HL-60/S4 treated with phorbol 12-myristate 13-acetate at 8.2 ng/mL for 4 days and 3 days (cell line): ENCODE data around the gene CEP63.
"Not testable (repeated sequence)": the region's sequence is repeated elsewhere in the genome, so short reads cannot be mapped to it uniquely, and the experiment has no call there.

Source experiments
- in situ Hi-C: fragments of 300-500 bp; cut with MboI; formaldehyde crosslinking; loops from 2 replicates; pipeline ENCODE4 v1.15.0; 2022; ENCODE audit warnings: low sequenced_read_pairs

The CEP63 gene

GRCh38 chr3:134563601-134564000 lies 77.7 kb downstream of the CEP63 start:
- in situ Hi-C loops = no loop called here

DNA sequence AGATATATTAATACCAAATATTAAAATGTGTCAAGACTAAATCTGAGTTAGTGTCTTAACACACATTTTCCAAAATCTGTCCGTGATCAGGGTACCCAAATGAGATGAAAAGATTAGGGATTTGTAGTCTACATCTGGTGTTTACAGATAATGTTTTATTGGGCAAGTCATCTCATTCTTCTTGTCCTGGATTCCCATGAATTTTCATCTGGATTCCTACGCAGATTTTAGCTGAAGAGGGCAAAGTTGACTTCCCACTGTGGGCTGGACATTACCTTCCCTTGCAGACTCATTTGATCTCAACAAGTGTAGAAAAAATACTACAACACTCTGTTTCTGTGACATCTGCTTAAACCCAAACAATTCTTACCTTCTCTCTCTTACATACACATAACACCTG lies 79.1 kb downstream of the CEP63 start:
- in situ Hi-C loops = no loop called here

DNA sequence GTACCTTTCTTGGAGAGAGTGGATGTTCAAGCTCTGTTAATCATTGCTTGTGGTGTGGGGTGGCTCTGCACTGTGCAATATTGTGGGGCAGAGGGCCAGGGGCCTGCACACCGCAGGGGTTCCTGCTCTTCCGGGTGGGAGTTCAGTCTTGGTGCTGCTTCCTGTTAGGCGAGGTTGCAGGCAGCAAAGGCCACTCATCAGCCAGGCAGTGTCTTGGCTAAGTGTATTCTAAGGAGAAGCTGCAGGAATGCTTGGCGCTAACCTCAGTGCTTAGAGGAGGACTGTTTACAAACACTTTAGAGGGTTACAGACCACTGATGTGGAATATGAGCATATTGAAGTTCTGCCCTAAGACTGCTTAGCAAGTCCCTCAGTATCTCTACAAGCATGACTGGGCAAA lies 81.7 kb downstream of the CEP63 start:
- in situ Hi-C loops = no loop called here

GRCh38 chr3:134568790-134569189 lies 82.9 kb downstream of the CEP63 start:
- in situ Hi-C loops = no loop called here

GRCh38 chr3:134569899-134570298 lies 84.0 kb downstream of the CEP63 start:
- in situ Hi-C loops = not testable (repeated sequence)

- in situ Hi-C loops = no loop called here
These were observed 90.6 kb downstream of the CEP63 start for GRCh38 chr3:134576426-134576825.

- in situ Hi-C loops = no loop called here
These were observed 91.0 kb downstream of the CEP63 start for GRCh38 chr3:134576831-134577230.

DNA sequence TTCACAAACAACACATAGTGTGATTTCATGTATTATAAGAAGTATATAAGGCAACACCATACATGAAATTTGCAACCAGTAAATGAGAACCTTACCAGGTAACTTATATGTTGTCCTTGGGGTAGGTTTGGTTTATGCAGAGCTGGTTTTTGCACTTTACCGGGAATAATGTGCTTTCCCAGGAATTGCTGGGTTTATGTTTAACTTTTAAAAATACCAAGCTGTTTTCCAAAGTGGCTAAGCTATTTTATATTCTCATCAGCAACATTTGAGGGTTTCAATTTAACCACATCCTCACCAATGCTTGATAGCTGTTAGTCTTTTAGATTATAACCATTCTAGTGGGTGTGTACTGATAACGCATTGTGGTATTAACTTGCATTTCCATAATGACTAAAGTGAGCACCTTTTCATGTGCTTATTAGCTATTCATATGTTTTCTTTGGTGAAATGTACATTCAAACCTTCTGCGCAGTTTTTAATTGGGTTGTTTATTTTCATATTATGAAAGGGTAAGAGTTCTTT lies 93.3 kb downstream of the CEP63 start:
- in situ Hi-C loops = no loop called here

DNA sequence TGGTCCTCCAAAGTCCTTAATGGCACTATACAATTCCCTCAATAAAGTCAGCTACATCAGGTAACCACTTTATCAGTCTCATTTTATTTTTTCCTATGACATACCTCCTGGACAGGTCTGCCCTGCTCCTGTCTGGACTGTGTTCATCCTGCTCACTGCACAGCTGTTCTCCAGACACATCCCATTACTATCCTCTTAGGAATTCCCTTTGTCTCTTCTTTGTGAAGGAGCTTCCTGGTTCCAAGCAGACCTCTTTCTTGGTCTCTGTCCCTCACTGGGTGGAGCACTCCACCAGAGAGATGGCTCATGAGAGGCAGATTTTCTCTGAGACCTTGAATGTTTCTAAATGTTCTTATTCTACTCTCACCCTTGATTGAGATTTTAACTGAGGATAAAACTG lies 104.9 kb downstream of the CEP63 start:
- in situ Hi-C loops = no loop called here

- in situ Hi-C loops = no loop called here
These were observed 106.9 kb downstream of the CEP63 start for GRCh38 chr3:134592806-134593205.

DNA sequence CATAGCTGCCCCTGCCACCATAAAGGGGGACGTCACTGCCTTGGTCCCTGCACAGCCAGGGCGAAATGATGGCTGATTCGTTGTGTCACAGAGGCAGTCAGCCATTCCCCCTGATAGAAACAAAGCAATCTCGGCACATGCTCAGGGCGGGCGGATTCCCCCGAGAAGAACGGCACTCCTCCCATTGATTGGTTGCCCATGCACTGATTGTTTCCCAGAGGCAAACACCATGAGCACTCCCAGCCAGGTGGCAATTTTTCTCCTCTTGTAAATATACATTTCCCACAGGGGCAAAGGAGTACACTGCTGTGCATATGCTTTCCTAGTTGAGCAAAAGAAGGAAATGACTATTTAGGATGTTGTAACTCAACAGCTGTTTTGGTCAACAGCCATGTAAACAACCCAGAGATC lies 108.5 kb downstream of the CEP63 start:
- in situ Hi-C loops = no loop called here

- in situ Hi-C loops = not testable (repeated sequence)
These were observed 109.1 kb downstream of the CEP63 start for GRCh38 chr3:134594986-134595385.

DNA sequence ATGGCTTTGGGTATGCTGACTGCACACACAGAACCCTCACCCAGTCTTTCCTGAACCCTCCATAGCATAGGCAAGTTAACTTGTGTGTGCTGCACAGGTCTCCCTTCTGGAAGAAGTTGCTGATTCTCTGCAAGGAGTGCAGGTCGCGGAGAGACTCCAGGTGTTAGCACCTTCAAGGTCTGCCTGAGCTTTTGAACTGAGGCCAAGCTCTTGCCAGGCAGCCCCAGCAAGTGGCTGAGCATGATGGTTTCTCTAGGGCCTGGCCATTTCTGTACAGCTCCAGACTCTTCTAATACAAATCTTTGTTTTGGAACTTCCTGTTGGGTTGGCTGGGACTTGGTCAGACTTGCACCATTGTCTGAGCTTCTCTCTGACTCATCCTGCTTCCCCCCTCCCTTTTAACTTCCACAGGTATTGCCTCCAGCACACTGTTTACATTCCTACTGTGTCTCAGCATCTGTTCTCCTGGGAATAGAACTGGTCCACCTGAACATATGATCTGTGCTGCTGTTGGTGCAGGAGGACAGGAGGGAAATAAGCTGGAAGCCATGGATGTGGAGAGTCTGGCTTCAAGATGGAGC lies 111.6 kb downstream of the CEP63 start:
- in situ Hi-C loops = no loop called here

DNA sequence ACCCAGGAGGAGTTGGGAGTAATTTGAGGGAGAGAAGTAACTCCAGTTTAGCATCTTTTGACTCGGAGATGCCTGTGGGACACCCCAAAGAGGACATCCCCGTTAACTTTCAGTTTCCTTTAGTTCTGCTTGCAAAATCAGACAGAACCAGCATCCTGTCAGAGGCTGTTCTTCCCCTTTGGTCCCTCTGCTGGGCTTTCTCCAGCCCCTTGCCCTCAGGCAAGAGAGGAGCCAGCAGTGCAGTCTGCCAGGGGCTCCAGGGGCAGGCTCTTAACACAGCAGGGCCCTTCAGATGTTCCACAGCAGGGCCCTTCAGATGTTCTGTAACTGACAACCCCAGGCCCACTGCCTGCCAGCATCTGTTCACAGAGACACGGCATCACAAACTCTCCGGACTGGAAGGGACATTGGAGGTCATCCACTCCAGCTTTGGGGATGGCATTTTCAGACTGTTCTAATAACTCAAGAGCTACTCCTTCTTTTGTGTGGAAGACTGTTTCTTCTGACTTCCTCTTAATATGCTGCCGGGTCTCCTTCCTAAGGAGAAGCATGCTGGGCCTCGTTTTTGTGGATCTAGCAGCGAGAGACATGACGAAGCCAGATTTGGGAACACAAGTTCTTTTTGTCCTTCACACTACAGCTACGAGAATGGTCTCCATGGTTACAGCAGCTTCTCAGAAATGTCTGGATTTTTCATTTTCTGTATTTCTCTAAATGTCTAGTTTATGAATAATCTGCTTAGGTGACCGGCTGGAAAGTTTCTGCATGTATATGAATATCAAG lies 113.1 kb downstream of the CEP63 start:
- in situ Hi-C loops = no loop called here

- in situ Hi-C loops = no loop called here
These were observed 114.3 kb downstream of the CEP63 start for GRCh38 chr3:134600206-134600605.

DNA sequence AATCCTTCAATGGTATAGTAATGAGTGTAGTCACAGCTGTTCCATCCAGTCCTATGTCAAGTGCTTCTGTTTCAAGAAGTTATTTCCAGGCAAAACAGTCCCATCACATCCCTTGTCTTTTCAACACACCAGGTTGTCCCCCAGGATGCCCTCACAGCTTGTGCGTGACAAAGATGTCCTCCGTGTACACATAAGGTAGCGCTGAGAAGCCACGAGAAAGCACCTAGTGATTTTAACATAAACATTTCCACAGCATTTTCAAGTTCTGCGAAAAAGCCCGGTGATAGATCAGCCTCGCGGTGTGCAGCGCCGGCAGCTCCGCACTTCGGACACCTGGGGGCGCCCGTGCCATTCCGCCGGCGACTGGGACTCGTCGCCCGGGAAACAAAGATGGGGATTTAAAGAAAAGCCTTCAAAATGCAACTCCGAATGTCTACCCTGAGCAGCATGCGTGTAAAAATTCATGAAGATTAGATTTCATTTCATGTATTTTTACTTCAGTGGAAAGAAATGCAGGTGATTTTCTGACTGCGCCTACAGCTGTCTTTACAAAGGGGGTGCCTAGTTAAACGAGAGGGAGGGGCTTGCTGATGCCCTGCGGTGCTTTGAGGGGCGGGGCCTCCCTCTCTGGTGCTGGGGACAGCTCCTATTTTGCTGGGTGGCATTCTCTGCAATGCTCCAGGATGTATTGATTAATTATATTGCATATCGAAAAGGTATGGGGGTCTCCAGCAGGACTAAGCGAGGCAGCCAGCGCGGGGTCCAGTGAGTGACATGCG lies 115.0 kb downstream of the CEP63 start:
- in situ Hi-C loops = no loop called here

DNA sequence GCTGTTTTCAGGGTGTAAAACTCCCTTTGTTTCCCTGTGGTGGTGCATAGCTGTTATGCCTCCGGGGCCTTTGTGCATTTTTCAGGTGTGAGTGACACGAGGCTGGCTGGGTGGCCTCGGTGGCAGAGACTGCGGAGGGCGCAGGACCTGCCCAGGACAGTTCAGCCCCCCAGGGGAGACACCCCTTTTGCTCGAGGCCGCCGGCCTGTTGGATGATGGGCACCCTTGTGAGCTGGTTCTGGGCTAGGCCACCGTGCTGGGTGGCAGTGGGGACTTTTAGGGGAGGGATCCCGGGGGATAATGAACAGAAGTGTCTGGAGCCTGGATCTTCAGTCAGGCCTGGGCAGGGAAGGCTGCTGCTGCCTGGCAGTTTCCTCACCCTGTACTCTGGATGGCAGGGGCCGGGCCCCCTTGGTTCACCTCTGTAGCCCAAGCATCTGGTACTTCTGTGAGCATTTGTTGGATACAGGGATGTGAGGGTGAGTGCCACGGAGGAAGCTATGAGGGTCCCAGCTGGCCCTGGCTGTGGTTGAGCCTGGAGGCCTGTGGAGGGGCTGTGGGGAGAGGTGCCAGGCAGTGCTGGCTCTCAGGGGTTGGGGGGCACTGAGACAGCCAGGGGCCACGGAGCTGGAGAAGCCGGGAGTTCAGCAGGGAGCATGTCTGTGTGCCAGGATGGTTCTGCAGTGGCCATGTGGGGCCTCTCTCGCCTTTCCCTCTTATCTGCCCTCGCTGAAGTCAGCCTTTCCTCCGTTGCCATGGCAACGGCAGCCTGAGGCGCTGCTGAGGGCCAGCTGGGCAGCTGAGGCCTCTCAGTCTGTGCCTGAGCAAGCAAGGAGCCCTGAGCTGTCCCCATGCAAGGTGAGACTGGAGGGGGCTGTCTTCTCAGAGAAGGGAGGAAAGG lies 115.9 kb downstream of the CEP63 start:
- in situ Hi-C loops = no loop called here

DNA sequence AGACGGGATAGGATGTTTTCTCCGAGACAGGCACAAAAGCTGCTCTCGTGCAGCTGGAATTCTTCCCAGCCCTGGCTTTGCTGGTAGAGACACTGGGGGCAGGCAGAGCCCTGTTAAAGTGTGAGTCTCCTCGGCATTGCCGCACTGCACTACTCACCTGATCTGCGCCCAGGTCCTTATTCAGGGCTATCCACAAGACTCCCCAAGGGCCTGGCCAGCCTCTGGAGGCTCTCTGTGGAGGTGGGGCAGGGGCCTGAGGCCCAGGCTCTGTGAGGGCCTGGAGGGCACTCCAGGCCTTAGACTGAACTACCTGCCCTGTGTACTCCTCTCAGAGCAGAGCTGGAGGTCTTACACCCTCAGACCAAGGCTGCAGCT lies 116.6 kb downstream of the CEP63 start:
- in situ Hi-C loops = no loop called here

GRCh38 chr3:134603480-134603879 lies 117.6 kb downstream of the CEP63 start:
- in situ Hi-C loops = no loop called here

GRCh38 chr3:134603956-134604355 lies 118.1 kb downstream of the CEP63 start:
- in situ Hi-C loops = no loop called here

DNA sequence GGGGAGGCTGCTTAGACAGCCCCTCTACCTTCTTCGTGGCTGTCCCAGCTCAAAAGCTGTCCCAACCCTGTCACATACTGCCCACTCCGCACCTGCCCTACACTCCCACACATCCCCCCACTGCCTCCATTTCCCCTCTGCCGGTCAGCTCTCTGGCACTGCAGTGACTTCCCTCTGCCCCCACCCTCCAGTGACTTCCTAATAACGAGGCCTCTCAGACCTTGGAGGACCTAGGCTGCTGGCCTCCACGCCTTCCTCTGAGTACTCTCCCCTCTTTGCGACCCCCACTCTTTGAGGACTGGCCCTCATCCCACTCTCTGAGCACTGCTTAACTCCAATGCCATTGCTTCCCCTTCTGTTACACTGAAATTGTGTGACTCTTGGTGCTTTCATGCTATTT lies 119.7 kb downstream of the CEP63 start:
- in situ Hi-C loops = no loop called here
